GM18868 (cell line): Measurements from ENCODE around the gene EIF4B.

ENCODE experiments used
- ATAC-seq: cut with Tn5 transposase; IDR thresholded peaks from one replicate; pipeline ENCODE4 v1.9.1; 2021; ENCODE audit warnings: mild to moderate bottlenecking, moderate library complexity; ENCODE audit not compliant: unreplicated experiment

The EIF4B gene

DNA sequence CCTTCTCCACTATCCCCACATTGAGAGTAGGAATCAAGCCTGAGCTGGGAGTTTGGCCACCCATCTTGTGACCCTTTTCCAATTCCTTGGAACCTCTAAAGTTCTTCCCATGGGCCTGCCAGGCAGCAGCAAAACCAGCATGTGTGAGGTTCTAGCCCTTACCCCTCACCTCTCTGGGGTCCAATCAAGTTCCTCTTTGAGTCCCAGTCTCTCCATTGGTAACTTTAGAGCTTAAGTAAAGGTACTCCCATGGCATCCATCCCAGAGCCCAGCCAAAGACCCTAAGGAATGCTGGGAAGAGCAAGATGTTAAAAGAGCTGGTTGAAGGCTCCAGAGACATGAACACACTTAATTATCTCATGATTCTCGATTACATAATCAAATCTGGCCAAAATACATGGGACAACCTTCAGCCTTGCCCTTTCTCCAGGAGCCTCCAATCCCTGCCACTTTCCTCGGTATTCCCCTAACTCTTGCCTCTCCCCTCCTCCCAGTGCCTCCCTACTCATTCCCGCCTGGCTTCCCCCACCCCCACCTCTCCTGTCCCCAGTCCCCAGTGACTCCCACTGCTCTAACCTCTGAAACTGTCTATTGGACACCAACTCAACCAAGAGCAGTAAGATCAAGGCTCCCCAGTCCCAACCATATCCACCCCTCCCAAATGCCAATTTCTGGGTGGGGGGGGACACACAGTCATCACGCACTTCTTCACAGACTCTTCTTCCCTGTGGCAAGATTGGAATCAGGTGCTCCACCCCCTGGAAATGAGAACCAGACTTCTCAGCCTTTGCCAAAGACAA, 38.8 kb downstream of the EIF4B start:
- ATAC-seq, result no peak

DNA sequence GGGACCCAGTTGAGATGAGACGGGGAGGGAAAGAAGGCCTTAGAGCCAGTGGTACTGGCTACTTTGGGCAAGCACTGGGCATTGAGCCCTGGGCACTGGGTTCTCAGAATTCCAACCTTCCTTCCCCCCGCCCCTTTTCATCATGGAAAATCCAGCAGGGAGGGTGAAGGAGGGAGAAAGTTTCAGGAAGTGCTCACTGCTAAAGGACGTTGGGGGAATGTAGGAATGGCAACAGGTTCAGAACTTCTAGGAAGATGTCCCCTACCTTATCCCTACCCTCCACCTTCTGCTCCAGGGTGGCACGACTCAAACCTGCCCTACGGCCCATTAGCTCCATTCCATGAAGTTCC, 39.4 kb downstream of the EIF4B start:
- no peak for ATAC-seq

GRCh38 chr12:53046655-53047220, 40.5 kb downstream of the EIF4B start:
- peak; percentile 27 for ATAC-seq

DNA sequence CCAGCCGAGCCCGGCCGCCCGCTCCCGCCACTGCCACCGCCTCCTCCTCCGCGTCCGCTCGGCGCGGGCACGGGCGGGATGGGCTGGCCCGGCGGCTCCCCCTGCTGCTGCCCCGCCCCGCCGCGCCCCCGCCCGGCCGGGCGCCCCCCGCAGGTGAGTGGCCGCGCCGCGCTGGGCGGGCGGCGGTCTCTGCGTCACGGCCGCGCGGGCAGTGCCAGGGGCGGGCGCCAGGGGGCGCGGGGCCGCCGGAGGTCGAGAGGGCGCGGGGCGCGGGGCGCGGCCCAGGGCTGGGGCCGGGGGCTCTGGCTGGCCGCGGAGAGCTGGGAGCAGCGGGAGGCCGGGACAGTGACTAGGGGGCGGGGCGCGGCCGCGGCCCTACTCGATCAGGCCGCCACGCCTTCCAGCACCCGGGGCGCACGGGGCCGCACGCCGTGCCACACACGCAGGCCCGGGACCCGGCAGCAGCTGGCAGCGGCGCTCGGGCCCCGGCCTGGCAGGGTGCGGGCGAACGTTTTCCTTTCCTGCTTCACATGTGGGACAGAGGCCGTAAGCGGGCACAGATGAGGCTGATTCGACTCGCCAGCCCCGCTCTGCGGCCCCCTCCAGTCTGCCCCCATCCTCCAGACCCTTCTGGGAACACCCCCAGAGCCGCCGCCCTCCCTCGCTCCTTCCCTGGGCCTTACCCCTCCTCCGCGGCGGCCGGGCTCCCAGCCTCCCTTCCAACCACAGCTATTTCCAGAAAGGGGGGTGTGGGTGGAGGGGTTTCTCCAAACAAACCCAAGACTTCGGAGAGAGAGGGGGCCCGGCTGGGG, 41.2 kb downstream of the EIF4B start:
- peak; percentile 71 for ATAC-seq

DNA sequence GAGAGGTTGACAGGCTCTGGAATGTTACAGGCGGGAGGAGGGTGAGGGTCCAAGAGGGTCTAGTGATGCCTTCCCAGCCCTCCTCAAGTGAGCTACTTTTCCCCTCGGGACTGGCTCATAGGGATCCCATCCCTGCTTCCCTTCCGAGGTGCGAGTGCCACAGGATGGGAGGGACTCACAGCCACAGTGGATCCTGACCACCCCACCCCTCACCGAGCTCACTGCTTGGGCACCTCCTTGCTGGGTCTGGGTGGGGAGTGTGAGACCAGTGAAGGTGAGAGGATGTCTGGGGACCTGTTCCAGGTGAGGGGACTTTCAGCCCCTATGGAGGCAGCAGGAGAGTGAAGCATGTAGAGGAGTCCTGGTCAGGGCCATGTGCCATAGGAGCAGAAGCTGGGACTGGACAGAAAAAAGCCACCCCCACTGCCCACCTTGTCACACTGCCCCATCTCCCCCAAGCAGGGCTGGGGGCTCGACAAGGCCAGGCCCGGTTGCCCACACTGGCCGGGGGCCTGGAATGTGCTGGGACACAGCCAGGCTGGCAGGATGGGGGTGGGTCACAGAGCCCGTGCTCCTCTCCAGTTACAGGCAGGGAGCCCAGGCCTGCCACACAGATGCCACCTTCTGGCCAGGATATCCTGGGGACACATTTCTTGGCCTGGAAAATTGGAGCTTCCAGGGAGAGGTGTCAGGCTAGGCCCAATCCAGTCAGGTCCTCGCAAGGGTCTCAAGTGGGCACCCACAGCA, 42.0 kb downstream of the EIF4B start:
- no peak for ATAC-seq

DNA sequence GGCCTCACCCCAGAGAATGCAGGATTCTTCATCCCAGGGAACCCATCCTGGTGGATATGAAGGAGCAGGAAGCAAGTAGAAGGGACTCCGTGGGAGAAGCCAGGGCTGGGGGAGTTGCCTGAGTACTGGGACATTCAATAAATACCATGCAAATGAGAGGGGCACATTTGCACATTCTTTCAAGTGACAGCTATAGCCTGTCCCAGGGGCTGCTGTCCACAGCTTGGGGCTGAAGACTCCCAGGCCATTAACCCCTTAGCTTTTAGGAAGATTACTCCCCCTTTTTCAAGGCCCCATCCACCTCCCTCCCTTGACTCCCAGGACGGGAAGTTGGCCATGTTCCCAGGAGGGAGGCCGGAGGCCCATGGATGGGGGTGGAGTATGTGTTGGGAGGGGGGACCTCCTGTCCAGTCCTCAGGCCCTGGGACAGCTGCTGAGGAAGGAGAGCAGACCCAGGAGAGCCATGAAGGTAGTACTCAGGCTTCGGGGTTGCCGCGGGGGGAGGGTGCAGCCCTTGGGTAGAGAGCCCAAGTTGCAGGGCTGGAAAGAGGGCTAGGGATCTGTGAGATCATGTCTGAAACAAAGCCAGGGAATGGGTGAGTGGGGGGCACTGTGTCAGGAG, 42.6 kb downstream of the EIF4B start:
- no peak for ATAC-seq

DNA sequence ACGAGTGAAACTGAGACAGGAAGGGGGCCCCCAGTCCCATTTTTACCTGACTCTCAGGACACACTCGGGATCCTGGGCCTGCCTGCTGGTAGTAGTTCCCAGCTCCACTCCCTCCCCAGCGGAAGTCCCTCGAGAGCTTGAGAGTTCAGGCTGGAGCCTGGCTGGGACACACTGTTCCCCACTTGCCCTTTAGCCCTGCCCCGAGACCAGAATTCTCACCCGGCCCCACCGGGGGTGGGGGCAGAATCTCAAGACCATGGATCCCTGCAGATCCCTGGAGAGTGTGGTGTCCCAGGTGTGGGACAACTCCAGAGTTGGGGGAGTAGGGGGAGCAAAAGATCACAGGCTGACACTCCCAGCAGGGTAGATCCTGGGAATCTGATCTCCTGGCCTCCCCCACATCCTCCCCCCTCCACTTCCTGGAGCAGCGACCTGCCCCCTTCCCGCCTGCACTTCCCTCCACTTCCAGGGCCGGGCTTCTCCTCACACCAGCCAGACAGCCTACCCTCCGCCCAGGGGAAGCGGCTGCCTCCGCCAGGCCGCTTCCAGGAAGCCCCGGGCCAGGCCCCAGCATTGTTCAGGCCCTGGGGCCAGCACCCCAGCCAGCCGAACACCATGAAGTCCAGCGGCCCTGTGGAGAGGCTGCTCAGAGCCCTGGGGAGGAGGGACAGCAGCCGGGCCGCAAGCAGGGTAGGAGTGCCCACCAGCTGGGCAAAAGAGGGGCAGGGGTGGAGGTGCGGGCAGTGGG, 43.5 kb downstream of the EIF4B start, which contains the start of gene TNS2:
TNS2 (plus strand) TSS at position 495 of the 748 bp plus-strand sequence; CDS start at position 616, 121 bp downstream.
- ATAC-seq, result no peak

DNA sequence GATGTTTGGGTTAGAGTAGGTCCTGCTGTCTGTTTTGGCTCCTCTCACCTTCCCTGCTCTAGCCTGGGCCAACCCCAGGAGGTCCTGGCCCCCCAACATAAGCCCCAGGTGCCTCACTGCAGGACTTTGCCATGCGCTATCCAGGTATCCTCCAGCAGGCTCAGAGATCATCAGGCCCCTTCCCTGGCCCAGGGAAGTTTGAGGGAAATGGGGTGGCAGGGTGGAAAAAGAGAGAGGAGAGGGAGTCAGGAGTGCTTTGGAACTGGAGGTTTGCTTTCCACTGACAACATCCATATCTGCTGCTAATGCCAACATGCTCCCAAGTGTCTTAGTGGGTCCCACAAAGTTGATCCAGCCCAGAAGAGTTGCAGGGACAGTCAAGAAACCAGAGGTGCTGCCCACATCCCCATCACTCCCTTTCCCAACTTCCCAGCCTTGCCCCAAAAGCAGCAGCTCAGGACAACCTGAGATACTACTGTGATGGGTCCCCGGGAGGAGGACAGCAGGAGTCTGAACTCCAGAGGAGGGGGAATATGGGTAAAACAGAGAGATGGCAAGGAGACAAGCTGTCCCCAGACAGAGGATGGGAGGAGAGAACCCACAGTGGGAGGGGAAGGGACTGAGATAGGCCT, 44.3 kb downstream of the EIF4B start:
- ATAC-seq, result no peak

- ATAC-seq, result no peak
These were observed 45.0 kb downstream of the EIF4B start for GRCh38 chr12:53051058-53051880.

DNA sequence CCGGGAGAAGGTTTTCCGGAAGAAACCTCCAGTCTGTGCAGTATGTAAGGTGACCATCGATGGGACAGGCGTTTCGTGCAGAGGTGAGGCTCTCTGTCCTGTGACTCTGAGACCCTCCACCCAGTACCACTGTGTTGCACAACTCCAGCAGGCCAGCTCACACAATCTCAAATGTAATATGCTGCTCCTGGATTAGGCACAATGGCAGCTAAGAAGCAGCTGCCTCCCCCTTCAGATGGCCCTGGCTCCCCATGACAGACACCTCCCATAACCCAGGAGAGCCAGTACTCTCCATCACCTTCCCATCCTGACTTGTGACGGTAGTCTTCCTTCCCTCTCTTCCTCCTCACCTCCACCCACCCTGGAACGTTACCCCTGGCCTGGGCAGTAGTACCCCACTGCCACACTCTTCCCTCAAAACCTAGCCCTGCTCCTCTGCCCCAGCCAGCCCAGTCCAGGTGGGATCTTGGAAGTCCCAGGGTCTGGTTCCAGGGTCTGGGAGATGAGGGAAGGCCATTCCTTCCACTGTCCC, 45.7 kb downstream of the EIF4B start:
- ATAC-seq, result no peak

- no peak for ATAC-seq
These were observed 46.4 kb downstream of the EIF4B start for GRCh38 chr12:53052419-53053217.

- ATAC-seq, result no peak
These were observed 47.2 kb downstream of the EIF4B start for GRCh38 chr12:53053218-53054111.

- peak; percentile 91 for ATAC-seq
These were observed 48.0 kb downstream of the EIF4B start for GRCh38 chr12:53054112-53054878.

- ATAC-seq, result no peak
These were observed 49.4 kb downstream of the EIF4B start for GRCh38 chr12:53055471-53056266.

DNA sequence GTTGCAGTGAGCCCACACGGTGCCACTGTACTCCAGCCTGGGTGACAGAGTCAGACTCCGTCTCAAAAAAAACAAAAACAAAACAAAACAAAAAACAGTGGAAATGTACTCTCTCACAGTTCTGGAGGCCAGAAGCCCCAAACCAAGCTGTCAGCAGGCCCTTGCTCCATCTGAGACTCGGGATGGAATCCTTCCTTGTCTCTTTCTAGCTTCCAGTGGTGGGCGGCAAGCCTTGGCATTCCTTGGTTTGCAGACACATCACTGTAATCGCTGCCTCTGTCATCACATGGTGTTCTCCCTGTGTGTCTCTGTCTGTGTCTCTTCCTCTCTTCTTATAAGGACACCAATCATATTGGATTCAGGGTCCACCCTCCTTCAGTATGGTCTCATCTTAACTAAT, 50.0 kb downstream of the EIF4B start:
- ATAC-seq, result no peak
